Ascending aorta (tissue), 2 donors: ENCODE measurements around the gene ASAP3. TPM values are rescaled to one million over a fixed set of nuclear protein-coding genes. Genes with fewer than 3 reads are reported as not detected.

ENCODE experiments used
- DNase-seq, 2 donors: peaks; one replicate each; pipeline ENCODE4 v3.0.0-alpha.2; 2019; ENCODE audit warnings: low spot score in 2 of 2
- H3K27ac ChIP-seq, 2 donors: fragments of 200-600 bp; sonication (generic); one replicate each; pipeline ENCODE4 v1.5.1; 2016 to 2017; ENCODE audit warnings: mild to moderate bottlenecking in 1 of 2
- H3K27me3 ChIP-seq: fragments of 200-600 bp; sonication (generic); one replicate; pipeline ENCODE4 v1.5.1; 2017
- H3K36me3 ChIP-seq, 2 donors: fragments of 200-600 bp; sonication (generic); one replicate each; pipeline ENCODE4 v1.5.1; 2016
- H3K4me1 ChIP-seq, 2 donors: fragments of 200-600 bp; sonication (generic); one replicate each; pipeline ENCODE4 v1.5.1; 2016 to 2017; ENCODE audit warnings: mild to moderate bottlenecking in 1 of 2
- H3K4me3 ChIP-seq, 2 donors: fragments of 200-600 bp; sonication (generic); one replicate each; pipeline ENCODE4 v1.5.1; 2016 to 2017; ENCODE audit warnings: mild to moderate bottlenecking in 1 of 2
- H3K9me3 ChIP-seq, 2 donors: fragments of 200-600 bp; sonication (generic); one replicate each; pipeline ENCODE4 v1.5.1; 2016
- intact Hi-C: fragments of 100-400 bp; cut with DNase I; formaldehyde crosslinking; loops from one replicate; pipeline ENCODE4 v1.15.1; 2023
- total RNA-seq: library from RNA; depleted of rRNA; stranded (reverse); fragments of >200 nt; gene quantifications from one replicate; pipeline ENCODE4 v1.1.0, GENCODE V29; 2016
- TF ChIP-seq, protein P1 (sequence below), 3 experiments: fragments of 200-600 bp in 2 of 3; fragments of 450-650 bp in 1 of 3; sonication (generic) in 2 of 3; IDR thresholded peaks; one replicate each; pipeline ENCODE4 v1.5.1; 2016 to 2019; ENCODE audit warnings: antibody characterized with exemption in 3 of 3, mild to moderate bottlenecking in 1 of 3, moderate library complexity in 1 of 3

ASAP3 gene
- 125 TPM for total RNA-seq

DNA sequence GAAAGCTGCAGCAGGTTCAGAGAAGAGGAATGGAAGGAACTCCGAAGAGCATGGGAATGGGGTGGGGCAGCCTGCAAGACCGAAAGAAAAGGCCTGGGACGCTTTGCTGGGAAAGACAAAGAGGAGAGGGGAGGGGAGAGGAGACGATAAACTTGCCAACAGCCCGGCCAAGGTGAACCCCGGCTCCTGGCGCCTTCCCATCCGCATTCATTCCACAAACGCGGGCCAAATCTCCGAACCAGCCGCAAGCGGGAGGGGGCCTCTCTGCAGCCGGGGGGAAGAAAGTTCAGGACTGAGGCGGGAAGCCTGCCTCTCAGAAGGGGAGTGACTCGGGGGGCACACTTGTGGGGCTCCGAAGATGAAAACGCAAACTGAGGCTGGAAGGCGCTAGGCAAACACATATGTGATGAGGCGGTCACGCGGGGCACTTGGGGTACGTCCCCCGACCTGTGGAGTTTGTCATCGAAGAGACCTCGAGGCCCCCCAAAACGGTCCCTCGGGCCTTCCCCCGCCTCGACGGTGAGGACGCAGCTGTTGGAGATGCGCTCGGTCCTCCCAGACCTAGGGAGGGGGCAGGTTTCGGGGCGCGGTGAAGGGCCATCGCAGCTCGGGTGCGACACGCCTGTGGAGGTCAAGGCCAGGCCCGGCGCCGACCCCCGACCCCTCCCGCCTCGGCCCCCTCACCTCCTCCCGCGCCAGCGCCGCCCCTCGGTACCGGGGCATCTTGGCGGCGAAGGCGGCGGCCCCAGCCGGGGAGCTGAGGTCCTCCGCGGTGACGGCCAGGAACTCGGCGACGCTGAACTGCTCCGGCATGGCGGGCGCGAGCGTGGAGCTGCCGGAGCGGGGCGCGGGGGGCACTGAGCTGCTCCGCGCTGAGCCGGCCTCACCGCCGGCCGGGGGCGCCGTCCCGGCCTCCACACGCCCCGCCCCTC is at the start of gene ASAP3:
ASAP3 (minus strand) TSS at position 859 of the 932 bp plus-strand sequence; CDS start at position 813, 46 bp downstream.
- H3K36me3 ChIP-seq, result no peaks in the 10 kb centered on the region
- H3K4me1 ChIP-seq, result peaks cover 5 to 19% of the 10 kb centered on the region in 2 donors
- DNase-seq, result no peak
- no peaks in the 10 kb centered on the region for H3K9me3 ChIP-seq
- peak within 1 kb of the TSS; percentile 88 to 89 for H3K27ac ChIP-seq
- no peaks in the 10 kb centered on the region for H3K27me3 ChIP-seq
- TF ChIP-seq, protein P1, sequence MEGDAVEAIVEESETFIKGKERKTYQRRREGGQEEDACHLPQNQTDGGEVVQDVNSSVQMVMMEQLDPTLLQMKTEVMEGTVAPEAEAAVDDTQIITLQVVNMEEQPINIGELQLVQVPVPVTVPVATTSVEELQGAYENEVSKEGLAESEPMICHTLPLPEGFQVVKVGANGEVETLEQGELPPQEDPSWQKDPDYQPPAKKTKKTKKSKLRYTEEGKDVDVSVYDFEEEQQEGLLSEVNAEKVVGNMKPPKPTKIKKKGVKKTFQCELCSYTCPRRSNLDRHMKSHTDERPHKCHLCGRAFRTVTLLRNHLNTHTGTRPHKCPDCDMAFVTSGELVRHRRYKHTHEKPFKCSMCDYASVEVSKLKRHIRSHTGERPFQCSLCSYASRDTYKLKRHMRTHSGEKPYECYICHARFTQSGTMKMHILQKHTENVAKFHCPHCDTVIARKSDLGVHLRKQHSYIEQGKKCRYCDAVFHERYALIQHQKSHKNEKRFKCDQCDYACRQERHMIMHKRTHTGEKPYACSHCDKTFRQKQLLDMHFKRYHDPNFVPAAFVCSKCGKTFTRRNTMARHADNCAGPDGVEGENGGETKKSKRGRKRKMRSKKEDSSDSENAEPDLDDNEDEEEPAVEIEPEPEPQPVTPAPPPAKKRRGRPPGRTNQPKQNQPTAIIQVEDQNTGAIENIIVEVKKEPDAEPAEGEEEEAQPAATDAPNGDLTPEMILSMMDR (IDR thresholded peaks at IDR 0.05), result peak in 1 of 3 experiments; percentile 16
- peak within 1 kb of the TSS; percentile 87 to 96 for H3K4me3 ChIP-seq
- intact Hi-C loops, result loop anchor here (1.0 to 5.0 kb wide), 6 partner anchors 47 to 499 kb away; partner anchors contain the start of genes E2F2, HNRNPR, SRSF10 and TCEA3

DNA sequence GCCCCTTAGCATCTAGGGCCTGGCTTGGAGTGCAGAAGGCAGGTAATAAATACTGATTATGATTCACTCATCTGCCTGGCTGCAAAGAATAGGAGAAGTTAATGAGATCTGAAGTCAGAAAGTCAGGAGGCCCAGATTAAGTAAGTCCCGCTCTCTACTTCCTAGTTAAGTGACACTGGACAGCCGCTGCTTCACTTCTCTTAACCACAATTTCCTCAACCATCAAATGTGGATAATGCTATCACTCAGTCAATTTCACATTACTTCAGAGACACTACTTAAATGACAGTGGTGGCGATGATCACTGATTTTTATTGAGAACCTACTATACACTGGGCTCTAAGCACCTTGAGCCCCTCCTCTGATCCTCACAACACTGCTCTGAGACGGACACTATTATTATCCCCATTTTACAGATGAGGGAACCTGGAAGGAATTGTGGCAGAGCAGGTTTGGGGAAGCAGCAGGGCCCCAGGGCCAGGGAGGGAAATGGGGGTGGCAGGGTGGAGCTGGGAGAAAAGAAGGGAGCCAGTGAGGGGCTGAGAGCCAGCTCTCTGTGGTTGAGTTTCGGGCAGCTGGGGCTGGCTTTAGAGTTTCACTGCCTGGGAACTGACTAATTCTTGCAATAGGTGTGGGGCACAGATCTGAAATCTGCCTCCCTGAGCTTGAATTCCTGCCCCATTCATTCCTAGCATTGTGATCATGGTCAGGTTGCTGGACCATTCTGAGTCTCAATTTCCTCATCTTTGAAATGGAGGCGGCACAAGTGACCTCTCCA is 49.5 kb upstream of the ASAP3 start:
- intact Hi-C loops, result no loop called here
- DNase-seq, result no peak
- H3K27me3 ChIP-seq, result no peaks in the 10 kb centered on the region
- TF ChIP-seq, protein P1 (IDR thresholded peaks at IDR 0.05), result no peak
- H3K4me3 ChIP-seq, result no peak overlapping the region
- peaks cover 8 to 14% of the 10 kb centered on the region in 2 donors for H3K4me1 ChIP-seq
- H3K9me3 ChIP-seq, result no peaks in the 10 kb centered on the region
- H3K27ac ChIP-seq, result peak overlapping the region in 1 of 2 donors; percentile 14
- H3K36me3 ChIP-seq, result no peaks in the 10 kb centered on the region

DNA sequence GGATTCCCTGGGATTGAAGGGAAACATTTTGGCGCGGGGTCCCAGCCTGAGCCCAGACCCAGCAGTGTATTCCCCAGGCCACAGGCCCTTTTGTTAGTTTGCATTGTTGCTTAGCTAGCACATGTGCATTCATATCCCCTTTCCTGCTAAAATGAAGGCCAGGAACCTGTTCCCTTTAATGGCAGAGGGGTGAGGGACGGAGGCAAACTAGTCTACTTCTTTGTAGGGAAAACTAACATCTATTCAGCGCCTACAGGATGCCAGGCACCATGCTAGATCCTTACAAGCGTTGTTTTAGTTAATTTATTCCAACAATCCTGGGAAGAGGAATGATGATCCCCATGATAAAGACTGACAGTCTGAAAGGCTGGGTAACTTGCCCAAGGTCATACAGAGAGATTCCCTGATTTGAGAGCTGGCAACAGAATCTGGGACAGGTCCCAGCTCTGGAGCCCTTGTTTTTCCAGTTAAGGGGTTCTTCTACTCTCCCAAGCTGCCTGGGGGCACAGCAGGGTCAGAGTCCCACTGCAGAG is 47.6 kb upstream of the ASAP3 start:
- H3K27me3 ChIP-seq, result no peaks in the 10 kb centered on the region
- DNase-seq, result no peak
- H3K27ac ChIP-seq, result no peak overlapping the region
- TF ChIP-seq, protein P1 (IDR thresholded peaks at IDR 0.05), result no peak
- H3K4me1 ChIP-seq, result peaks cover 8 to 14% of the 10 kb centered on the region in 2 donors
- H3K4me3 ChIP-seq, result peak overlapping the region; percentile 44 to 76
- no peaks in the 10 kb centered on the region for H3K9me3 ChIP-seq
- no peaks in the 10 kb centered on the region for H3K36me3 ChIP-seq
- intact Hi-C loops, result loop anchor here (2.0 kb wide), 1 partner anchor 47 kb away; the partner anchor contains the start of gene ASAP3

DNA sequence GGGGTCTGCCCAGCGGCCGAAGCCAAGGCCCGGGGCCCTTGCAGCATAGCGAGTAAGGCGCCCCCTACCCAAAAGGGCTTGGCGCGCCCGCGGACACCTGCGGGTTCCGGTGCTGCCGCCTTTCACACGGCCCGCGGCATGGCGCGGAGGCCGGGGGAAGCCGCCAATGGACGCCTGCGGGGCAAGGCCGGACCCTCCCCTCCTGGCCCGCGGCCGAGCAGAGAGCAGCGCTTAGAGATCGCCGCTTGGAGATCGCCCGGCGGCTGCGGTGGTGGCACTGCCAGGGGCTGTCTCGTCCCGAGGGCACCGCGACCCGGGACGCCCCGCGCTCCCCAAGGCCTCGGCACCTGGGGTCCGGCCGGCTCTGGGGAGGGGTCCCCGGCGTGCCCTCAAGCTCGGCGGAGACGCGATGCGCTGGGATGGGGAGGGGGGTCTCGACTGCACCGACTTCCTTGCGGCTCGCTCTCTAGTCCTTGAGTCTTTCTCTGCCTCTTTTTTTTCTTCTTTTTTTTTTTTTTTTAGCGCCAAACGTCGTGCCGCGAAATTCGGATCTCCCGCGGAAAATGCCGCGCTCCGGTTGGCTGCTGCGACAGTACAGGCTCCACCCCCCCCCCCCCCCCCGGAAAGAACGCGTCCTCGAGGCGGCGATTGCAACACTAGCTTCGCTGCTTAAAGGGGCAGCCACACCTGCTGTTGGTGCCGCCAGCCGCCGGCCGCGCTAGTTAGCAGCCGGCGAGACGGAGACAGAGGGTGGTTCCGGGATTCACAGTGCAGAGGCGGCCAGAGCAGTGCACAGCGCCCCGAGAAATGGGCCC is 47.0 kb upstream of the ASAP3 start, which contains the start of gene E2F2:
E2F2 (minus strand) TSS at position 487 of the 815 bp plus-strand sequence; CDS start at position 47, 440 bp downstream.
- Histone ChIP-seq H3K36me3 (no peaks in the 10 kb centered on the region), H3K9me3 (no peaks in the 10 kb centered on the region), H3K27me3 (no peaks in the 10 kb centered on the region), H3K27ac (no peak within 1 kb of the TSS), H3K4me1 (peaks cover 8 to 14% of the 10 kb centered on the region in 2 donors), H3K4me3 (peak within 1 kb of the TSS; percentile 44 to 76)
- DNase-seq, result peak in 1 of 2 donors; percentile 89
- intact Hi-C loops, result loop anchor here (2.0 kb wide), 1 partner anchor 46 kb away; the partner anchor contains the start of gene ASAP3
- TF ChIP-seq, protein P1 (IDR thresholded peaks at IDR 0.05), result peak in 2 of 3 experiments; percentile 18 to 31
